ENCODE measurements around the gene IKBKG.
"Not testable (repeated sequence)": the region's sequence is repeated elsewhere in the genome, so short reads cannot be mapped to it uniquely, and the experiment has no call there.

The IKBKG gene

GRCh38 chrX:154526901-154527675, 20.3 kb upstream of the IKBKG start:
- DNase-seq: peak; percentile 11 to 47 (median 31)

GRCh38 chrX:154529206-154529612, 18.2 kb upstream of the IKBKG start:
- DNase-seq: no peak

- no peak for DNase-seq
These were observed 17.1 kb upstream of the IKBKG start for GRCh38 chrX:154530286-154530685.

- DNase-seq: no peak
These were observed 15.8 kb upstream of the IKBKG start for GRCh38 chrX:154531626-154532025.

GRCh38 chrX:154532690-154533089, 14.7 kb upstream of the IKBKG start:
- DNase-seq: no peak

GRCh38 chrX:154534526-154535322, 12.7 kb upstream of the IKBKG start:
- DNase-seq: peak; percentile 61 to 92 (median 87)

- no peak for DNase-seq
These were observed 11.5 kb upstream of the IKBKG start for GRCh38 chrX:154535892-154536291.

GRCh38 chrX:154539077-154539476, 8.3 kb upstream of the IKBKG start:
- DNase-seq: no peak

GRCh38 chrX:154540365-154540764, 7.1 kb upstream of the IKBKG start:
- not testable (repeated sequence) for DNase-seq

GRCh38 chrX:154540897-154541535, 6.4 kb upstream of the IKBKG start:
- DNase-seq: no peak

- no peak for DNase-seq
These were observed 5.9 kb upstream of the IKBKG start for GRCh38 chrX:154541589-154541895.

GRCh38 chrX:154541896-154542722, 5.3 kb upstream of the IKBKG start:
- DNase-seq: no peak

- peak in 2 of 6 experiments; percentile 17 to 24 for DNase-seq
These were observed 4.5 kb upstream of the IKBKG start for GRCh38 chrX:154542723-154543424.

GRCh38 chrX:154545673-154546274, 1.6 kb upstream of the IKBKG start:
- no peak for DNase-seq

GRCh38 chrX:154546354-154547244, 821 bp upstream of the IKBKG start, which contains the start of gene G6PD:
TSS of gene G6PD (minus strand) at chrX:154546846. CDS start at chrX:154546155, 691 bp downstream.
- DNase-seq: peak; percentile 78 to 95 (median 86)

GRCh38 chrX:154548028-154548316, 552 bp downstream of the IKBKG start:
- no peak for DNase-seq

GRCh38 chrX:154549766-154550165, 2.3 kb downstream of the IKBKG start:
- no peak for DNase-seq

GRCh38 chrX:154552112-154552806, 4.8 kb downstream of the IKBKG start:
- DNase-seq: not testable (repeated sequence)

- DNase-seq: not testable (repeated sequence)
These were observed 10.8 kb downstream of the IKBKG start for GRCh38 chrX:154558060-154558690.

GRCh38 chrX:154558896-154559295, 11.5 kb downstream of the IKBKG start:
- DNase-seq: not testable (repeated sequence)
